IMR-90 (cell line): ENCODE data around the gene KIFBP. TPM values are rescaled to one million over a fixed set of nuclear protein-coding genes. Genes with fewer than 3 reads are reported as not detected.
A peak's percentile ranks its signal among the peaks of the same experiment; 100 is the strongest.

Experiments
- ATAC-seq: fragments of 200-7000 bp; cut with Tn5 transposase; 2 replicates; pipeline ENCODE4 v1.9.1; 2020; ENCODE audit warnings: low read depth, mild to moderate bottlenecking, moderate library complexity
- BruUV-seq: library from RNA; stranded (reverse); fragments of 400-500 nt; replicated peaks from 2 replicates; lab custom pipeline; 2021; lab: Mats Ljungman, UMichigan
- CTCF ChIA-PET: fragments of 300-600 bp; formaldehyde crosslinking; extraction: SDS; loops from one replicate; lab custom pipeline; 2021; ENCODE audit warnings: antibody characterized with exemption; lab: Yijun Ruan, JAX
- POLR2A ChIA-PET: fragments of 300-600 bp; sonication (Branson Sonifier 250); formaldehyde crosslinking; loops from one replicate; lab custom pipeline; 2022; ENCODE audit warnings: antibody characterized with exemption; ENCODE audit not compliant: unreplicated experiment; lab: Charles Lee
- DNase-seq: peaks from one replicate; pipeline ENCODE4 v3.0.0; 2013
- H2AFZ ChIP-seq: replicated peaks from 2 replicates; pipeline ENCODE3; 2013; ENCODE audit warnings: low read length, mild to moderate bottlenecking; ENCODE audit not compliant: poor library complexity
- H2AK5ac ChIP-seq: 2 replicates; pipeline ENCODE4 v1.6.1; 2013; ENCODE audit warnings: low read depth, low read length, inconsistent platforms
- H2AK9ac ChIP-seq: replicated peaks from 2 replicates; pipeline ENCODE3; 2013; ENCODE audit warnings: mild to moderate bottlenecking, low read depth, low read length, moderate library complexity; ENCODE audit not compliant: poor library complexity
- H2BK120ac ChIP-seq: 2 replicates; pipeline ENCODE4 v1.6.1; 2013; ENCODE audit warnings: low read depth, low read length, inconsistent platforms
- H2BK15ac ChIP-seq: 3 replicates; pipeline ENCODE4 v1.6.1; 2013; ENCODE audit warnings: low read depth, low read length, inconsistent platforms
- H2BK20ac ChIP-seq: 2 replicates; pipeline ENCODE4 v1.6.1; 2013; ENCODE audit warnings: low read depth, mild to moderate bottlenecking, inconsistent platforms, low read length, moderate library complexity
- H2BK5ac ChIP-seq: 2 replicates; pipeline ENCODE4 v1.6.1; 2013; ENCODE audit warnings: mild to moderate bottlenecking, low read depth, low read length, inconsistent platforms; ENCODE audit not compliant: poor library complexity, severe bottlenecking
- H3K14ac ChIP-seq: replicated peaks from 2 replicates; pipeline ENCODE4 v1.6.1; 2013; ENCODE audit warnings: low read depth, low read length, inconsistent platforms
- H3K18ac ChIP-seq: 2 replicates; pipeline ENCODE4 v1.6.1; 2013; ENCODE audit warnings: low read depth, low read length, control low read depth
- H3K23ac ChIP-seq: 2 replicates; pipeline ENCODE4 v1.6.1; 2013; ENCODE audit warnings: low read depth, low read length, inconsistent platforms
- H3K27ac ChIP-seq: 2 replicates; pipeline ENCODE4 v1.5.1; 2013; ENCODE audit warnings: mild to moderate bottlenecking, control low read depth, low read length; ENCODE audit not compliant: insufficient read depth
- H3K27me3 ChIP-seq: 2 replicates; pipeline ENCODE4 v1.6.1; 2013; ENCODE audit warnings: low read length; ENCODE audit not compliant: control insufficient read depth, insufficient read depth
- H3K36me3 ChIP-seq: 2 replicates; pipeline ENCODE4 v1.6.1; 2013; ENCODE audit warnings: low read length, mixed read lengths; ENCODE audit not compliant: control insufficient read depth, insufficient read depth
- H3K4ac ChIP-seq: 2 replicates; pipeline ENCODE4 v1.6.1; 2013; ENCODE audit warnings: low read depth, low read length, inconsistent platforms
- H3K4me1 ChIP-seq: 2 replicates; pipeline ENCODE4 v1.6.1; 2013; ENCODE audit warnings: low read length, mixed read lengths; ENCODE audit not compliant: control insufficient read depth, insufficient read depth
- H3K4me2 ChIP-seq: 2 replicates; pipeline ENCODE4 v1.6.1; 2013; ENCODE audit warnings: low read depth, mild to moderate bottlenecking, control low read depth, low read length, moderate library complexity
- H3K4me3 ChIP-seq: 2 replicates; pipeline ENCODE4 v1.5.1; 2013; ENCODE audit warnings: low read depth, mild to moderate bottlenecking, control low read depth, low read length, moderate library complexity; ENCODE audit not compliant: insufficient read depth
- H3K56ac ChIP-seq: 2 replicates; pipeline ENCODE4 v1.6.1; 2013; ENCODE audit warnings: low read length, inconsistent platforms; ENCODE audit not compliant: insufficient read depth; ENCODE audit errors: extremely low read depth
- H3K79me1 ChIP-seq, 2 experiments: 2 replicates each; pipeline ENCODE4 v1.6.1; 2013; ENCODE audit warnings: low read length in 2 of 2, inconsistent platforms in 1 of 2, low read depth in 1 of 2
- H3K9ac ChIP-seq: 2 replicates; pipeline ENCODE4 v1.6.1; 2013; ENCODE audit warnings: low read depth, low read length, control low read depth
- H3K9me1 ChIP-seq: 2 replicates; pipeline ENCODE4 v1.6.1; 2013; ENCODE audit warnings: low read length, inconsistent platforms; ENCODE audit not compliant: insufficient read depth
- H3K9me3 ChIP-seq: 2 replicates; pipeline ENCODE4 v1.6.1; 2013; ENCODE audit warnings: low read length; ENCODE audit not compliant: control insufficient read depth, insufficient read depth
- H4K20me1 ChIP-seq: 2 replicates; pipeline ENCODE4 v1.6.1; 2013; ENCODE audit warnings: low read length, inconsistent platforms; ENCODE audit not compliant: insufficient read depth
- H4K5ac ChIP-seq: 2 replicates; pipeline ENCODE4 v1.6.1; 2013; ENCODE audit warnings: mild to moderate bottlenecking, low read depth, low read length, control low read depth
- H4K8ac ChIP-seq, 2 experiments: 2 replicates each; pipeline ENCODE4 v1.6.1; 2013; ENCODE audit warnings: low read depth in 2 of 2, low read length in 2 of 2, control low read depth in 1 of 2, inconsistent platforms in 1 of 2
- H4K91ac ChIP-seq: 2 replicates; pipeline ENCODE4 v1.6.1; 2013; ENCODE audit warnings: low read depth, low read length, inconsistent platforms; ENCODE audit not compliant: insufficient read depth
- CEBPB ChIP-seq: IDR thresholded peaks from 2 replicates; pipeline ENCODE4 v1.6.1; 2012; ENCODE audit warnings: low read depth, low read length, improper control_type of control experiment
- CTCF ChIP-seq: conservative IDR thresholded peaks from 2 replicates; pipeline ENCODE4 v1.5.1; 2012; ENCODE audit warnings: mild to moderate bottlenecking, low read depth, low read length, improper control_type of control experiment
- WGBS, 2 experiments: methylation state at CpG; one replicate each; pipeline versions ENCODE4 v1.1.5 to v1.1.7; 2013; ENCODE audit warnings: missing lambda C conversion rate in 2 of 2; ENCODE audit not compliant: insufficient read length in 1 of 2; ENCODE audit errors: extremely low coverage in 2 of 2; 5-methylcytosine and 5-hydroxymethylcytosine counted together
- dilution Hi-C: fragments of 300-500 bp; cut with HindIII; formaldehyde crosslinking; loops from one replicate; pipeline ENCODE4 v1.14.3; 2018; ENCODE audit warnings: low sequenced_read_pairs; ENCODE audit not compliant: unreplicated experiment
- in situ Hi-C: fragments of 300-500 bp; cut with MboI; formaldehyde crosslinking; loops from 3 replicates; pipeline ENCODE4 v1.14.3; 2019; ENCODE audit warnings: low sequenced_read_pairs, inconsistent platforms, mixed read lengths
- intact Hi-C: fragments of 100-400 bp; cut with micrococcal nuclease; formaldehyde crosslinking; loops from 2 replicates; pipeline ENCODE4 v1.10.0; 2022
- polyA plus RNA-seq, 3 experiments: library from polyadenylated mRNA; depleted of rRNA; stranded (reverse); fragments of >200 nt; gene quantifications; 2 replicates each; pipeline ENCODE4 v1.2.3, GENCODE V29; 2012; ENCODE audit warnings: low replicate concordance in 1 of 3
- total RNA-seq: library from RNA; depleted of rRNA; stranded (reverse); fragments of >200 nt; gene quantifications from 2 replicates; pipeline ENCODE4 v1.2.3, GENCODE V29; 2012

The KIFBP gene
- total and polyA plus RNA-seq, 2 of the 4 experiments (the other 2 are of a cell fraction): 30.6 to 51.3 TPM

DNA sequence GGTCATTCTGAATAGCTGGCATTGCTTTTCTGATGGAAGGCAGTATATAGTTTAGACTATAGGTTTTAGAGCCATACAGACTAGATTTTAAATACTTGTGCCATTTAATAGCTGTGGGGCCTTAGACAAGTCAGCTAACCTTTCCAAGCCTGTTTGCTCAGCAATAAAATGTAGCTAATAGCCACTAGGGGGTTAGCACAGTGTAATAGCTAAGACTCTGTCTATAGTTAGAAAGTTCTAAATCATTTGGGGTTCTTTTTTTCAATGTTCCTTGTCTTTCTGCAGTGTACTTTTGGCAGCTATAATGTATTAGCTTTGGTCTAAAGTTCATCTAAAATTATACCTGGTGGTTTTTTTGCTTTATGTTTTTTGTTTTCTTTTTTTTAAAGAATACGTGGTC is 7.5 kb upstream of the KIFBP start:
- no peak overlapping the region for H3K56ac ChIP-seq
- no peak overlapping the region for H3K23ac ChIP-seq
- no peaks in the 10 kb centered on the region for H3K9me1 ChIP-seq
- BruUV-seq: no TSS peak
- H3K4me2 ChIP-seq: no peak overlapping the region
- H3K36me3 ChIP-seq: peaks cover 25% of the 10 kb centered on the region
- no peak for DNase-seq
- dilution Hi-C loops (no loop called here), intact Hi-C loops (no loop called here), in situ Hi-C loops (no loop called here)
- ChIA-PET CTCF (interaction anchor here (0.5 to 1.0 kb wide), 2 partner anchors 106 to 111 kb away, joined by 3 to 4 read pairs; no protein-coding TSS in a partner anchor), POLR2A (interaction anchor here (0.6 kb wide), 1 partner anchor 603 kb away, joined by 3 read pairs; no protein-coding TSS in a partner anchor)
- no peak overlapping the region for H3K9ac ChIP-seq
- ATAC-seq: no peak
- peaks cover 7 to 8% of the 10 kb centered on the region in 2 experiments; a peak in 3 of 4 replicates for H3K79me1 ChIP-seq
- TF ChIP-seq CEBPB: no peak
- 0 out of 2 replicates have a peak, but pooled peaks have one; percentile 13 for TF ChIP-seq CTCF
- H2BK15ac ChIP-seq: no peak overlapping the region
- H3K14ac ChIP-seq: no peak overlapping the region
- no peaks in the 10 kb centered on the region for H3K9me3 ChIP-seq
- no peaks in the 10 kb centered on the region for H3K27me3 ChIP-seq
- no peak overlapping the region for H2BK5ac ChIP-seq
- no peak overlapping the region for H3K4ac ChIP-seq
- H4K20me1 ChIP-seq: no peaks in the 10 kb centered on the region
- no peak overlapping the region for H2BK120ac ChIP-seq
- H2BK20ac ChIP-seq: no peak overlapping the region
- WGBS, 2 experiments: no CpG with 5 or more reads among the region's 1 CpG
- no peak overlapping the region for H2AFZ ChIP-seq
- no peaks in the 10 kb centered on the region for H3K4me1 ChIP-seq
- H4K91ac ChIP-seq: no peak overlapping the region
- H4K5ac ChIP-seq: no peak overlapping the region
- no peak overlapping the region for H3K4me3 ChIP-seq
- H3K27ac ChIP-seq: no peak overlapping the region
- no peak overlapping the region for H2AK5ac ChIP-seq
- no peak overlapping the region for H2AK9ac ChIP-seq
- no peak overlapping the region for H3K18ac ChIP-seq
- no peak overlapping the region for H4K8ac ChIP-seq
